ENCODE measurements around the gene SLCO4A1.

Gene SLCO4A1

DNA sequence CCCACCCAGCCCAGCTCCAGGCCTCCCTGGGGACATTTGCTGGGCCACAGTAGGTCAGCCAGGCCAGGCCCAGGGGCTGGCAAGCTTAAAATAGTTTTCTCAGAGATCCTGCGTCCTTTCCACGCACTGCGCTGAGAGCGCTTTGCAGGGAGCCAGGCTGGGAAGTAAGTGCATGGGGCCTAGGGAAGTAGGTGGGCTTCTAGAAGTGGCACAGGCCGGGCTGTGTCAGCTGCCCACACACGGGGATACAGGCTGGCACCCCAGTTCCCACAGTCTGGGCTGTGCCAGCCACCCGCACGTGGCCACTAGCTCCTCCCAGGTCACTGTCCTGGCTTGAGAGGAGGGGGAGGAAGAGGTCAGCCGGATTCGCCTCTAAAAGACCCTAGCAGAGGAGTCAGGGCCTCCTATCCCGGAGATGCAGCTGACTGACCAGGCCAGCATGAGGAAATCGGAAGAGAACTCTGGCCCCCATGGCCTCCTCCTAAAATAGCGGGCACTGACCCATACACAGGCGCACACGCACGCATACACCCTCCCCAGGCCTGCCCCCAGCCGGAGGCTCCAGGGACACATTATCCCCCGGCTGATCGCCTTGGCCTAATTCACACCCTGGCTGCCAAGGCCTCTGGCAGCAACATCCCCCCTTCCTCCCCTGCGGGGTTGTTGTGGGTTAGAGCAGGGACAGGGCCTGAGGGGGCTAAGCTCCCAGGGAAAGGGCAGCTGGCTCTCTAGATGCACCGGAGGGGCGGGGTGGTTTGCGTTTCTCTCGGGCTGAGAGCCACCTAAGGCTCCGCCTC, 5.4 kb downstream of the SLCO4A1 start:
- FAIRE-seq (no peak), DNase-seq (ENCODE audit: extremely low spot score, insufficient read length, low read depth) (no peak)

DNA sequence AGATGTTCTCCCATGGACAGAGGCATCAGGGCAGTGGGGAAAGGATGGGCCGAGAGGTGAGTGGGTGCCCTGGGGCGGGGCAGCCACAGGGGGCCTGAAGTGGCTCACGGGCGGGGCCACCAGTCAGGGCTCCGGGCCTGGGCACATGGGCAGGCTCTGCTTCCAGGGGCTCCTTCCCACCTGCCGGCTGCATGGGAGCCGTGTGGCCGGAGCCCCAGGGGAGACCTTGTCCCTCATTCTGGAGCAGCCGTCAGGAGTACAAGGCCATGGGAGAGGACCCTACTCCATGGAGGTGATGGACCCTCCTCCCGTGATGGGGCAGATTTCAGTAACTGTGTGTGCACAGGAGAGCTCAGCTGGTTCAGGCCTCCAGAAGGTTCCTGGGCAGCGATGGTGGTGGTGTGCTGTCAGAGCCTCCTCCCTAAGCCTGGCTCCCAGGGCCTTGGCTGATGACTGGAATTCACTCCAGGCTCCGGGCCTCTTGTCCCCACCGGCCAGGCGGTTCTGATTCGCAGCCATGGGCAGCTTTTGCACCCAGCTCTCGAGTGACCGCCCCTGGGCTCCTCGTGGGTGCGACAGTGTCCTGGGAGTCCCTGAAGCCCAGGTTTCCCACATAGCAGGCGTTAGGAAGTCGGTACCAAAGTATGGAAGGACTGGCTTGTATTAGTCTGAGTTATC, 6.2 kb downstream of the SLCO4A1 start:
- FAIRE-seq (no peak), DNase-seq (ENCODE audit: extremely low spot score, insufficient read length, low read depth) (no peak)

DNA sequence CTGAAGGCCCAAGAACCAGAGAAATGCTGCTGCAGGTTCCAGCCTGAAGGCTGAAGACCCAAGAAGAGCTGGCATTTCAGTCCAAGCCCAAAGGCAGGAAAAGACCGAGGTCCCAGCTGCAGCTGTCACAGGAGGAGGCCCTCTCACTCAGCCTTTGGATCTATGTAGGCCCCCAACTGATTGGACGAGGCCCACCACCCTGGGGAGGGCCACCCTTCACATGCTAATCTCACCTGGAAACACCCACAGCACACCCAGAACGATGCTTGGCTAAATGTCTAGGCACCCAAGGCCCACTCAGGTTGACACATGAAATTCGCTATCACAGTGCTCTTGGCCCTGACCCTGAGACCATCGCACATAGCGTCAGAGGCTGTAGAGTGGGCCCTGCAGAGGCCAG, 6.8 kb downstream of the SLCO4A1 start:
- DNase-seq (ENCODE audit: extremely low spot score, insufficient read length, low read depth), result no peak
- FAIRE-seq, result no peak

DNA sequence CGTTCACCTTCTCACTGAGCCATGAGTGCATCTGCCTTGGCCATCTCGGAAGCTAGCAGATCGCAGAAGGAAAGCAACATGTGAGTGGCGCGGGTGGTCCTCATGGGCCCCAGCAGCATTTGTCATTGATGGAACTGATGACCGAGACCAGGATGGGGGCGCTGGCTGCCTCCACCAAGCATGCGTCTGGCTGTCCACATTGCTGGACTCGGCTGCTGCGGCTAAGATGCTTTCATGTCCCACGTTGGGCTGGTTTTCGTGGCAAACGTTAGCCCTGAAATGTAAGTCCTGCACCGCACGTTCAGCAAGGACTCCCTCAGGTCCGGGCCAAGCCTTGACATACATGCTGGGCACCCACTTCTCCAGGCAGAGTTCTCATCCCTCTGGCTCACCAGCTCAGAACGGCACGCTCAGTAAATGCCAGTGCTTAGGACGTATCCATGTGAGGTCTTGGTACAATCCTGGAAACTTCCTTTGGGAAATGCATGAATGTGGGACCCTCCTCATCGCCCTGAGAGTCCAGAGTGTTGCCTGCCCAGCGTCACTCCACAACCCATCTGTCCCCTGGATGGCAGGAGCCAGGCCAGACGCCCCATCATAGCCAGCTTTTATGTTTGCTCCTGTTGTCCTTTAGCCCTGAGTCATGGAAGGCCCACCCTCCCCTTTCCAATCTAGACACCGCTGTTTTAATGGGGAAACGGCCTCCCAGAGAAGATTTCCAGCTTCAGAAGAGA, 8.4 kb downstream of the SLCO4A1 start:
- FAIRE-seq (no peak), DNase-seq (ENCODE audit: extremely low spot score, insufficient read length, low read depth) (no peak)

DNA sequence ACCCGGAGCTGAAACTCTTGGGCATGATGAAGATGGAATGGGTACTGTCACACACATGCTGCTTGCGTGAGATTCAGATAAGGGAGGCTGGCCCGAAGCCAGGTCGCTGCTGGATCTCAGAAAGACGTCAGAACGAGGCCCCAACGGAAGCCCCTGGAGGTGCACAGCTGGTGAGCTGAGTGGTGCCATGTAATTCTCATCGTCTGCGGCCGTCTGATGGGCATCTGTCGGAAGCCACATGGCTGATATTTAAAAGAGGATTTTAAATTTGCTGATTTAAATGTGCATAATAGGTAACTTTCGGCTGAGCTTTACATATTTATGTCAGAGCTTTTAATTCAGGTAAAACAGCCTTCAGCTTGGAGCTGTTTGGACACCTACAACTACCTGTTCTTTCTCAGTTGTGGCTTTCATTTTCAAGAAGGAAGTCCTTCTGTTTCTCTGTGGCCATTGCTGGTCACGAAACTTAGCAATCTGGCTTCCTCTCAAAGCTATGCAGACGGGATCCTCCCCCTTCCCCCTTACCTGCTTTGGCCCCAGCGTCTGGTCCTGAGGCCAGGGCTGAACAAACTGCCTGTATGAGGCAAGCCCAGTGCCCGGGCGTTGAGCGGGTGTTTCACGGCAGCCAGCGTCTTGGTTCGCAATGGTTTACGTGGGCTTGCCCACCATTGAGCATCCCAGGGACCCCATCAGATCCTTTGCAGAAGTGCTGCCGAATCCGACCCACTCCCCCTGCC, 9.2 kb downstream of the SLCO4A1 start:
- no peak for DNase-seq (ENCODE audit: extremely low spot score, insufficient read length, low read depth)

DNA sequence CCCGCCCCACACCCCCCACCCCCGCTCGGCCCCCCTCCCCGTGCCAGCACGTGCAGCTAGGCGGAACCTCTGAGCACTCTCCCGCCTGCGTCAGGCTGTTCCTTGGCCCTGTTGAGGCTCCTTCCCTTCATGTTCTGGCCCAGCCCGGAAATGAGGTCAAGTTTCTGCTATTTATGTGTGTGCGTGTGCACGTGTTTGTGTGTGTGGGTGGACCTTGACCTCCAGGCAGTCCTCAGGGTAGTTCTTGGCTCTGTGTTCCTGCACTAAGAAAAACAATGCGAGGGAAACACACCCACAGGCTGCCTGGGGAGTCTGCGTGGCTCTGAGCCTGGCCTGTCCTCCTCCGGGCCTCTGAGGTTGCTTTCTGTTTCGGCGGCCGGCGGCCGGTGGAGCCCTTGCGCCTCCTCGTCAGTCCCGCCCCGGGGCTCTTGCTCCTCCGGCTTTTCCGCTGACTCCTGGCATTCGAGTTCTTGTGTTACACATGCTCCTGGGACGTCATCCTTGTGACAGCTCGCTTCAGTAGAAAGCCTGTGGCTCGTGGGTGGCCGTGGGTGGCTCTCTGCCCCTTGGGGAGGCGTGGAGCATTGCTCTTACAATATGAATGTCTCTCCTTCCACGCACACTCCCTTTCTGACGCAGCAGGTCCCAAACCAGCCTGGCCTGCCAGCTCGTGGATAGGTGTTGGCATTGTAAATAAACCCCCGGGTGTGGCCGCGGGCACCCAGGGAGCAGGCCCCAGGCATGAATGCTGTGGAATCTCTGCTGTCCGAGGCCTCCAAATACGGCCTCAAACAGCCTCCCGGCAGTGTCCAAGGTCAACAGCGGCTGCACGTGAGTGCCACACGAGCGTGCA, 10.0 kb downstream of the SLCO4A1 start:
- DNase-seq (ENCODE audit: extremely low spot score, insufficient read length, low read depth), result peak; percentile 78

More for the DNA sequence above, 9.2 kb downstream of the SLCO4A1 start:
- FAIRE-seq, result no peak

DNA sequence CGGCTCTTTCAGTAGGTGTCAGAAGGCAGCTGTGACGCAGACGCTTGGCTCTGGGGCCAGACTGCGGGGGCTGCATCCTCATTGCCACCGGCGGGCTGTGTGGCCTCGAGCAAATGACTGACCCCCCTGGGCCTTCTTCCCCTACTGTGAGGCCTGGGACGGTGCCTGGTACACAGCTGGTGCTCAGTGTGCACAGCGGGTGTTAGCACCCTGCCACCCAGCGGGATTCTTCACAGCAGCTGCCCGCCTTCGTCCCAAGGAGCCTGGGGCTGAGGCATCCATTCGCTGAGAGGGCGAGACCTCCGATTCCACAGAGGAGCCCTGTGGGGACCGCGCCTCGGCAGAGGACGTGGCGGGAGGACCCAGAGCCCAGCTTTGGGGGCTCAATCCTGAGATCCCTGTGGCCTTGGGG, 10.6 kb downstream of the SLCO4A1 start:
- FAIRE-seq (no peak), DNase-seq (ENCODE audit: extremely low spot score, insufficient read length, low read depth) (no peak)

More for the DNA sequence above, 10.0 kb downstream of the SLCO4A1 start:
- FAIRE-seq, result peak; percentile 100

DNA sequence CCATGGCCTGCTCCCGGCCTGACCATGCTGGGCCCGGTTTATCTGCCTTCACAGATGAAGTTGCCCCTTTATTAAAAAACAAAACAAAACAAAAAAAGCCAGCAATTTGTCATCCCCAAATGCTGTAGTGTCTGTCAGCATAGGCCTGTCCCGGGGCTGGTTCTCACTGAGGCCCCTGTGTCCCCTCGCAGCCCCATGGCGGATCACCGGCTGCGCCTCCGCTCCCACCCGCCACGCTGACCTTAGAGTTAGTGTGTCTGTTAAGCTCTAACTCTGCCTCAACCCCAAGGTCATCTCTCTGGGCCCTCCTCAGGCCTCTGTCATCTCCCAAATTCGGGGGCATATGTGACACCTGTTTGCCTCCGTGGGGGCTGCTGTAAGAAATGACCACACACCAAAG, 11.1 kb downstream of the SLCO4A1 start:
- no peak for FAIRE-seq
- DNase-seq (ENCODE audit: extremely low spot score, insufficient read length, low read depth), result no peak

DNA sequence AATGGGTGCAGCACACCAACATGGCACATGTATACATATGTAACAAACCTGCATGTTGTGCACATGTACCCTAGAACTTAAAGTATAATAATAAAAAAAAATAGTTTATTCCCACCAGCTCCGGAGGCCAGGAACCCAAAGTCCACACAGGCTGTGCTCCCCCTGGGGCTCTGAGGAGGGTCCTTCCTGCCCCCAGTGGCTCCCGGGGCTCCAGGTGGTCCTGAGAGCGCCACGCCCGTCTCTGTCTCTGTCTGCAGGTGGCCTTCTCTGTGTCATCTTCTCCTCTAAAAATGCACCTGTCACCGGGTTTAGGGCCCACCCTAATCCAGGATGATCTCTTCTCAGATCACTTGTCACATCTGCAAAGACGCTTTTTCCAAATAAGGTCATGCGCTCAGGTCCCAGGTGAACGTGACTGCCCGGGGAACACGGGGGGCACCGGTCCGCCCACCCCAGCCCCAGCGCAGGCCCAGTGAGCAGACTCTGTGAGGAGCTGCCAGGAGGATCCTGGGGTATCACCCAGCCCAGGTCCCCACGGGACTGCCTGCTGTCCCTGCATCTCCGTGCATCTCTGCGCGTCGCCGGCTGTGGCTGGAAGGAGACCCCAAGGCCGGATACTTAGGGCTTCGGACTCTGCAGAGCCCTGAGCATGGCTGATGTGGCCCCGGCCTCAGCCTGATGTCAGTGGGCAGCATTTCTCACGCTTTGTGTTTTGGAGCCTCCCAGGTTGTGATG, 11.8 kb downstream of the SLCO4A1 start:
- DNase-seq (ENCODE audit: extremely low spot score, insufficient read length, low read depth) (no peak), FAIRE-seq (no peak)

DNA sequence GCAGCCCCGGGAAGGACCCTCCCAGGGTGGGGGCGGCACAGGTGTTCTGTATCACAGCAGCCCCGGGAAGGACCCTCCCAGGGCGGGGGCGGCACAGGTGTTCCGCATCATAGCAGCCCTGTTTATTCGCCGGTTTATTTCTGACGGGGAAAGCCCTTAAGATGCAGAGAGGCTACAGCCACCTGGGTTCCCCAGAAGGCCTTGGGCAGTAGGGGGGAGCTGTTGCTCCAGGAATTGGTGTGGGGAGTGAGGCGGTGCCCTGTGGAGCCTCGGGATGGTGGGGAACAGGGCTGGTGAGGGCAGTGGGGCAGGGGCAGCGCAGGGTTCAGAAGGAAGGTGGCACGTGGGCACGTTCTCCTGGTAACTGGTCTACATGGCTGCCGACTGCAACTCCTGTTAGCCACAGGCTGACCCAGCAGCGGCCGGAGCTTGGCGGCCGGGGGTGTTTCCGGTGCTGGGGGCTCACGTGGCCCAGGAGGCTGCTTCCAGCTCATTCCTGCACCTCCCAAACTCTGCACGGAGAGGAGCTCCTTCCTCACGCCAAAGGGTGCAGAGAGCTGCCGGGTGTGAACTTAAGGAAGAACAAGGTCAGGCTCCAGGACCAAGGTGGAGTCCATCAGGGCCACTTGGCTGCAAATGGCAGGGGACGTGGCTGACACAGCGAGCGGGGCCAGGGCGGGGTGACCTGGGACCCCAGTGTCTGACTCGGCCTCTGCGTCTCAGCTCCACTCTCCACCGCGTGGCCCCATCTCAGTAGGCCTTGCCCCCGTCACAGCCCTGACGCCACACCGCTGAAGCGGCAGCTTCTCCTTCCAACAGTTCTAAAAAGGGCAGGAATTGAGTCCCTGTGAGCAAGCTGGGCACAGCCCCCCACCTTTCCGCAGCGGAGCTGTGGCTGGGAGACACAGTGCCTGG, 13.2 kb downstream of the SLCO4A1 start:
- no peak for FAIRE-seq
- DNase-seq (ENCODE audit: extremely low spot score, insufficient read length, low read depth), result no peak

DNA sequence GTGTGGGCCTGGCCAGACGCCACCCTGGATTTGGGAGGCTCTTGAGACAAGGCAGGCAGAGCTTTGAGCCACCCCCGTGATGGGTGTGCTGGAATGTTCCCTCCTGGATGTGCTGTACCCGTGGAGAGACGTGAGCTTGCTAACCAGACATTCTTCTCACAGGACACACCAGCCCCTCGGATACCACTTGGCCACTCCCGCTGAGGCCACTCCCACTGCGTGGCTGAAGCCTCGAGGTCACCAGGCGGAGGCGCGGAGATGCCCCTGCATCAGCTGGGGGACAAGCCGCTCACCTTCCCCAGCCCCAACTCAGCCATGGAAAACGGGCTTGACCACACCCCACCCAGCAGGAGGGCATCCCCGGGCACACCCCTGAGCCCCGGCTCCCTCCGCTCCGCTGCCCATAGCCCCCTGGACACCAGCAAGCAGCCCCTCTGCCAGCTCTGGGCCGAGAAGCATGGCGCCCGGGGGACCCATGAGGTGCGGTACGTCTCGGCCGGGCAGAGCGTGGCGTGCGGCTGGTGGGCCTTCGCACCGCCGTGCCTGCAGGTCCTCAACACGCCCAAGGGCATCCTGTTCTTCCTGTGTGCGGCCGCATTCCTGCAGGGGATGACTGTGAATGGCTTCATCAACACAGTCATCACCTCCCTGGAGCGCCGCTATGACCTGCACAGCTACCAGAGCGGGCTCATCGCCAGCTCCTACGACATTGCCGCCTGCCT, 14.1 kb downstream of the SLCO4A1 start:
- FAIRE-seq, result no peak

DNA sequence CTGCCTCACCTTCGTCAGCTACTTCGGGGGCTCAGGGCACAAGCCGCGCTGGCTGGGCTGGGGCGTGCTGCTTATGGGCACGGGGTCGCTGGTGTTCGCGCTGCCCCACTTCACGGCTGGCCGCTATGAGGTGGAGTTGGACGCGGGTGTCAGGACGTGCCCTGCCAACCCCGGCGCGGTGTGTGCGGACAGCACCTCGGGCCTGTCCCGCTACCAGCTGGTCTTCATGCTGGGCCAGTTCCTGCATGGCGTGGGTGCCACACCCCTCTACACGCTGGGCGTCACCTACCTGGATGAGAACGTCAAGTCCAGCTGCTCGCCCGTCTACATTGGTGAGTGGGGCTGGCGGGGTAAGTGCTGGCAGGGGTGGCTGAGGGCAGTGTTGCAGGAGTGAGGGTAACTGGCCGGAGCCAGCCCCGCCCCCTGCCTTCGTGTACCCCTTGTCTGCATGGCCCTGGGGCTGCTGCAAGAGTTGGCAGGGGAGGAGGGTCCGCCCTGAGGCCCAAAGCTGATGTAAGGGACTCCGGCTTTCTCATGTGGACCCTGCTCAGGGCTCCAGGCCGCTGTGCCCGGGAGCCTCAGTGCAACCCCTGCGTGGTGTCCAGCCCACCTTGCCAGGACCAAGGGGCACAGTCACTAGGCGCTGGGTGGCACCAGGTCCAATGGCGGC, 14.8 kb downstream of the SLCO4A1 start:
- DNase-seq (ENCODE audit: extremely low spot score, insufficient read length, low read depth) (no peak), FAIRE-seq (no peak)

More for the DNA sequence above, 14.1 kb downstream of the SLCO4A1 start:
- no peak for DNase-seq (ENCODE audit: extremely low spot score, insufficient read length, low read depth)

DNA sequence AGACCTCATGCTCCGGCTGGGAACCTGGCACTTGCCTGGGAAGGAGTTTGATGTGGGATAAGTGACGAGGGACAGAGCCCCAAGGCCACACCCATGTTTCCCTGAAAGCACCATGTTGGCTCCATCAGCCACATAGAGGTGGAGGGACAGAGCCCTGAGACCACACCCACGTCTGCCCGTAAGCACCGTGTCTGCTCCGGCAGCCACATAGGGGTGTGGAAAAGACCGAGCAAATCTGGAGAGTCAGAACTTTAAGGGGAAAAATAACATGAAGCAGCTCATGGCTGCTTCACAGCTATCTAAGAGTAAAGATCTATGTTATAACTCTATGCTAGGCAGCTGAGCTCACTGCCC, 15.3 kb downstream of the SLCO4A1 start:
- FAIRE-seq, result no peak
- no peak for DNase-seq (ENCODE audit: extremely low spot score, insufficient read length, low read depth)

DNA sequence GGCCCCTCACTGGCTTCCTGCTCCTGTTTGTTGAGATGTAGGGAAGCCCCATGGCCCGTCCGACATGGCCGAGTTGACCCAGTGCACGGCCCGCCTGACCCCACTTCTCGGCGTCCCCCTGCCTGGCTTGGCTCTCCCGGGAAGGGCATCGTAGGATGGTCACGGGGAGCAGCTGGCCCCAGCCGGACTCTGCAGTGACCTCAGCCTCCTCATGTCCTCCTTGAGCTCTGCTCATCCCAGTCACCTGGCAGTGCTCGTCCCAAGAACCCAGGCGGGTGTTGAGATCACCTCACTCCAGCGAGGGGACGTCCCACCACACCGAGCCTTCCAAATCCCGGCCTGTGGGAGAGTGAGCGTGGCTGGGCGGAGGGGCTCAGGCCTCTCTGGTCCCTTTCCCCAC, 15.7 kb downstream of the SLCO4A1 start:
- DNase-seq (ENCODE audit: extremely low spot score, insufficient read length, low read depth) (no peak), FAIRE-seq (no peak)

DNA sequence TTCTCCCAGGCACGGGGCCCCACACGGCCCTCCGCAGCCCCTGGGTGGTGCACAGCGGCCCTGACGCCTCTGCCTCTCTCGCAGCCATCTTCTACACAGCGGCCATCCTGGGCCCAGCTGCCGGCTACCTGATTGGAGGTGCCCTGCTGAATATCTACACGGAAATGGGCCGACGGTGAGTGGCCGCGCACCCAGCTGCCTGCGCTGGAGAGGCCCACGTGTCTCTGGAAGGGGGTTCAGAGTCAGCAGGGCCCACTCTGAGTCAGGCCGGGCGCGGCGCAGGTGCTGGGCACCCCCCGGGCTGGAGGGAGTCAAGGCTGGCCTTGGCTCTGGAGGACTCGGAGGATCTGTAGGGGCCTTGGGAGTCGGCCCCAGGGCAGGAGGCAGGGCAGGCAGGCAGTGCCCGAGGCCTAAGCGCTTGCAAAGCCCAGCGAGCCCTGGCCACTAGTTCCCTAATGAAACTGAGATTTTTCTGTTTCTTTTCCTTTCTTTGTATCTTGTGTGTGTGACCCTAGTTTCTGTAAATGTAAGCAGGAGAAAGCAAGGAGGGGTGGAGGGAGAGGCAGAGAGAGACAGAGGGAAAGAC, 16.4 kb downstream of the SLCO4A1 start:
- DNase-seq (ENCODE audit: extremely low spot score, insufficient read length, low read depth), result no peak
- no peak for FAIRE-seq

DNA sequence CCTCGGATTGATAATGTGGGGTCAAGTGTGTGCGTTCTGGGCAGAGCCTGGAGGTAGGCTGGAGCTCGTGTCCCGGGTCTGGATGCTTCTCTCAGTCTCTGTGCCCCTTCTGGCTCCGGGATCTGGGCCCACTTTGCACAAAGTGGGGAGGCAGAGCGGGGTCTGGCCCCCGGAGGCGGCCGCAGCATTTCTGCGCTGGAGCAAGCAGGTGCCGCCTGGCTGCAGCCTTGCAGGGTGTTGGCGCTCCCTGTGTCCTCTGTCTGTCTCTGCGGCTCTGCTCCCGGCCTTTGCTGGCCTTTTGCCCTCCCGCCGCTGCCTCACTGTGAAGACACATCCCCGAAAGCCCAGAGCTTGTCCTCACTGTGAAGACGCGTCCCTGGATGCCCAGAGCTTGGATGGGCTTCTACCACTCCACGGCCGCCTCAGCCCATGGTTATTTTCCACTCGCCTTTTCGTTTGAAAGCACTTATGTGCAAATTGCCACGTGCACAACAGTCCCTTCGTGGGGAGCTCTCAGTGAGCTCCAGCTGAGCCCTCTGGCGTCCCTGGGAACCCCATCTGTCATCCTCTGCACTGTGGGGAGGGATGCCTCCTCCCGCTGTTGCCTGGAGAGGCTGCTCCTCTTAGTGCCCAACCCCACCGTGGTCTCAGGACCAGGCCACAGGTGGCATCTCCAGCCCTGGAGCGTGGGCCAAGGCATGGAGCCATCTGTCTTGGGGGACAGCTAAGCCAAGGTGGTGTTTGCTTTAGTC, 17.4 kb downstream of the SLCO4A1 start:
- DNase-seq (ENCODE audit: extremely low spot score, insufficient read length, low read depth) (no peak), FAIRE-seq (no peak)
